ENCODE data around the gene OLIG1. TPM values are rescaled to one million over a fixed set of nuclear protein-coding genes. Genes with fewer than 3 reads are reported as not detected.
A peak's percentile ranks its signal among the peaks of the same experiment; 100 is the strongest.

The OLIG1 gene
- total and polyA plus RNA-seq, 10 of the 15 experiments (the other 5 are each of a cell fraction or from before 2014, with no cell fraction given): not detected

DNA sequence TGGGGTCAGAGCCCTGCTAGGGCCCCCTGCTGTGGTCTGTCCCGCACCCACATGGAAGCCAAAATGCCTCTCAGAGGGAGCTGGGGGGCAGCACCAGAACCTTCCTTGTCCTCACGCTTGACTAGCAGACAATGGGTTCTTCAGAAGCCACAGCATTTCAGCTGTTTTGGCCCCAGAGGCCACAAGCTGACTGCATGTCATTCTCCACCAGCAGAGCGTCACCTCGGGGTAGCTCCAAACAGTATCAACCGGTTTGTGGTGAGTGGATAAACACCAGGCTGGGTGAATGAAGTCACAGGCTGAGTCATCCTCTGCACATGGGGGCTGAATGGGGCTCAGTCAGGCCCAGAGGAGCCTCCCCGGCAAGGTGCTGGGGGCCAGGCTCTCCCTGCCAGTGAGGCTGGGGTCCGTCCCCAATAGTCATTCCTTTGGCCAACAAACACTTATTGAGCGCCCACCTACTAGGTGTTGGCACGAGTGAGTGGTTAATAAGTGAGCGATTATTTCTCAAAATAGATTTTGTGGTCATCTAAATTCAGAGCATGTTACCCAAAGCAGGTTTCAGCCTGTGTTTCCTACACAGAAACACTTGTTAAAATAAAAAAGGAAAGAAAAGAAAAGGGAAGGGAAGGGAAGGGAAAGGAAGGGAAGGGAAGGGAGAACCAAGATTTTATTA, 9.1 kb downstream of the OLIG1 start (continued):
- TF ChIP-seq TCF7 (IDR thresholded peaks at IDR 0.05; ENCODE audit: borderline replicate concordance): no peak
- TF ChIP-seq, protein P1, sequence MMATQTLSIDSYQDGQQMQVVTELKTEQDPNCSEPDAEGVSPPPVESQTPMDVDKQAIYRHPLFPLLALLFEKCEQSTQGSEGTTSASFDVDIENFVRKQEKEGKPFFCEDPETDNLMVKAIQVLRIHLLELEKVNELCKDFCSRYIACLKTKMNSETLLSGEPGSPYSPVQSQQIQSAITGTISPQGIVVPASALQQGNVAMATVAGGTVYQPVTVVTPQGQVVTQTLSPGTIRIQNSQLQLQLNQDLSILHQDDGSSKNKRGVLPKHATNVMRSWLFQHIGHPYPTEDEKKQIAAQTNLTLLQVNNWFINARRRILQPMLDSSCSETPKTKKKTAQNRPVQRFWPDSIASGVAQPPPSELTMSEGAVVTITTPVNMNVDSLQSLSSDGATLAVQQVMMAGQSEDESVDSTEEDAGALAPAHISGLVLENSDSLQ (IDR thresholded peaks at IDR 0.05): peak; percentile 83
- TF ChIP-seq, protein P2, sequence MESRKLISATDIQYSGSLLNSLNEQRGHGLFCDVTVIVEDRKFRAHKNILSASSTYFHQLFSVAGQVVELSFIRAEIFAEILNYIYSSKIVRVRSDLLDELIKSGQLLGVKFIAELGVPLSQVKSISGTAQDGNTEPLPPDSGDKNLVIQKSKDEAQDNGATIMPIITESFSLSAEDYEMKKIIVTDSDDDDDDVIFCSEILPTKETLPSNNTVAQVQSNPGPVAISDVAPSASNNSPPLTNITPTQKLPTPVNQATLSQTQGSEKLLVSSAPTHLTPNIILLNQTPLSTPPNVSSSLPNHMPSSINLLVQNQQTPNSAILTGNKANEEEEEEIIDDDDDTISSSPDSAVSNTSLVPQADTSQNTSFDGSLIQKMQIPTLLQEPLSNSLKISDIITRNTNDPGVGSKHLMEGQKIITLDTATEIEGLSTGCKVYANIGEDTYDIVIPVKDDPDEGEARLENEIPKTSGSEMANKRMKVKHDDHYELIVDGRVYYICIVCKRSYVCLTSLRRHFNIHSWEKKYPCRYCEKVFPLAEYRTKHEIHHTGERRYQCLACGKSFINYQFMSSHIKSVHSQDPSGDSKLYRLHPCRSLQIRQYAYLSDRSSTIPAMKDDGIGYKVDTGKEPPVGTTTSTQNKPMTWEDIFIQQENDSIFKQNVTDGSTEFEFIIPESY (IDR thresholded peaks at IDR 0.05): no peak
- peak; percentile 65 for TF ChIP-seq TCF12 (IDR thresholded peaks at IDR 0.05; ENCODE audit: low read depth, low read length)
- TF ChIP-seq RAD51 (IDR thresholded peaks at IDR 0.05): peak; percentile 38
- peak; percentile 88; the same call in 1 of the 2 replicates for TF ChIP-seq JUND (IDR thresholded peaks at IDR 0.05; ENCODE audit: low read depth, low read length)
- TF ChIP-seq STAT1 (conservative IDR thresholded peaks at IDR 0.05): 0 out of 2 replicates have a peak, but pooled peaks have one; percentile 13
- TF ChIP-seq HDAC6 (IDR thresholded peaks at IDR 0.05; ENCODE audit: unreplicated experiment): no peak
- TF ChIP-seq KAT2A (conservative IDR thresholded peaks at IDR 0.05; ENCODE audit: control insufficient read depth, low read depth, low read length): no peak
- TF ChIP-seq ZNF217 (IDR thresholded peaks at IDR 0.05): peak; percentile 59
- TF ChIP-seq POLR2AphosphoS5 (IDR thresholded peaks at IDR 0.05; ENCODE audit: low read length): no peak
- TF ChIP-seq IRF4 (IDR thresholded peaks at IDR 0.05; ENCODE audit: low read depth, low read length): peak; percentile 79
- TF ChIP-seq GATAD2B (conservative IDR thresholded peaks at IDR 0.05; ENCODE audit: low read depth): peak; percentile 94
- peak; percentile 96 for TF ChIP-seq IKZF1 (conservative IDR thresholded peaks at IDR 0.05)
- TF ChIP-seq, protein P3, sequence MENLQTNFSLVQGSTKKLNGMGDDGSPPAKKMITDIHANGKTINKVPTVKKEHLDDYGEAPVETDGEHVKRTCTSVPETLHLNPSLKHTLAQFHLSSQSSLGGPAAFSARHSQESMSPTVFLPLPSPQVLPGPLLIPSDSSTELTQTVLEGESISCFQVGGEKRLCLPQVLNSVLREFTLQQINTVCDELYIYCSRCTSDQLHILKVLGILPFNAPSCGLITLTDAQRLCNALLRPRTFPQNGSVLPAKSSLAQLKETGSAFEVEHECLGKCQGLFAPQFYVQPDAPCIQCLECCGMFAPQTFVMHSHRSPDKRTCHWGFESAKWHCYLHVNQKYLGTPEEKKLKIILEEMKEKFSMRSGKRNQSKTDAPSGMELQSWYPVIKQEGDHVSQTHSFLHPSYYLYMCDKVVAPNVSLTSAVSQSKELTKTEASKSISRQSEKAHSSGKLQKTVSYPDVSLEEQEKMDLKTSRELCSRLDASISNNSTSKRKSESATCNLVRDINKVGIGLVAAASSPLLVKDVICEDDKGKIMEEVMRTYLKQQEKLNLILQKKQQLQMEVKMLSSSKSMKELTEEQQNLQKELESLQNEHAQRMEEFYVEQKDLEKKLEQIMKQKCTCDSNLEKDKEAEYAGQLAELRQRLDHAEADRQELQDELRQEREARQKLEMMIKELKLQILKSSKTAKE (IDR thresholded peaks at IDR 0.05; ENCODE audit: low read depth, poor library complexity, severe bottlenecking): peak; percentile 88
- TF ChIP-seq, protein P4, sequence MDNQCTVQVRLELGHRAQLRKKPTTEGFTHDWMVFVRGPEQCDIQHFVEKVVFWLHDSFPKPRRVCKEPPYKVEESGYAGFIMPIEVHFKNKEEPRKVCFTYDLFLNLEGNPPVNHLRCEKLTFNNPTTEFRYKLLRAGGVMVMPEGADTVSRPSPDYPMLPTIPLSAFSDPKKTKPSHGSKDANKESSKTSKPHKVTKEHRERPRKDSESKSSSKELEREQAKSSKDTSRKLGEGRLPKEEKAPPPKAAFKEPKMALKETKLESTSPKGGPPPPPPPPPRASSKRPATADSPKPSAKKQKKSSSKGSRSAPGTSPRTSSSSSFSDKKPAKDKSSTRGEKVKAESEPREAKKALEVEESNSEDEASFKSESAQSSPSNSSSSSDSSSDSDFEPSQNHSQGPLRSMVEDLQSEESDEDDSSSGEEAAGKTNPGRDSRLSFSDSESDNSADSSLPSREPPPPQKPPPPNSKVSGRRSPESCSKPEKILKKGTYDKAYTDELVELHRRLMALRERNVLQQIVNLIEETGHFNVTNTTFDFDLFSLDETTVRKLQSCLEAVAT (IDR thresholded peaks at IDR 0.05): peak; percentile 95
- TF ChIP-seq RCOR1 (conservative IDR thresholded peaks at IDR 0.05; ENCODE audit: low read depth, low read length): 0 out of 2 replicates have a peak, but pooled peaks have one; percentile 21
- TF ChIP-seq, protein P5, sequence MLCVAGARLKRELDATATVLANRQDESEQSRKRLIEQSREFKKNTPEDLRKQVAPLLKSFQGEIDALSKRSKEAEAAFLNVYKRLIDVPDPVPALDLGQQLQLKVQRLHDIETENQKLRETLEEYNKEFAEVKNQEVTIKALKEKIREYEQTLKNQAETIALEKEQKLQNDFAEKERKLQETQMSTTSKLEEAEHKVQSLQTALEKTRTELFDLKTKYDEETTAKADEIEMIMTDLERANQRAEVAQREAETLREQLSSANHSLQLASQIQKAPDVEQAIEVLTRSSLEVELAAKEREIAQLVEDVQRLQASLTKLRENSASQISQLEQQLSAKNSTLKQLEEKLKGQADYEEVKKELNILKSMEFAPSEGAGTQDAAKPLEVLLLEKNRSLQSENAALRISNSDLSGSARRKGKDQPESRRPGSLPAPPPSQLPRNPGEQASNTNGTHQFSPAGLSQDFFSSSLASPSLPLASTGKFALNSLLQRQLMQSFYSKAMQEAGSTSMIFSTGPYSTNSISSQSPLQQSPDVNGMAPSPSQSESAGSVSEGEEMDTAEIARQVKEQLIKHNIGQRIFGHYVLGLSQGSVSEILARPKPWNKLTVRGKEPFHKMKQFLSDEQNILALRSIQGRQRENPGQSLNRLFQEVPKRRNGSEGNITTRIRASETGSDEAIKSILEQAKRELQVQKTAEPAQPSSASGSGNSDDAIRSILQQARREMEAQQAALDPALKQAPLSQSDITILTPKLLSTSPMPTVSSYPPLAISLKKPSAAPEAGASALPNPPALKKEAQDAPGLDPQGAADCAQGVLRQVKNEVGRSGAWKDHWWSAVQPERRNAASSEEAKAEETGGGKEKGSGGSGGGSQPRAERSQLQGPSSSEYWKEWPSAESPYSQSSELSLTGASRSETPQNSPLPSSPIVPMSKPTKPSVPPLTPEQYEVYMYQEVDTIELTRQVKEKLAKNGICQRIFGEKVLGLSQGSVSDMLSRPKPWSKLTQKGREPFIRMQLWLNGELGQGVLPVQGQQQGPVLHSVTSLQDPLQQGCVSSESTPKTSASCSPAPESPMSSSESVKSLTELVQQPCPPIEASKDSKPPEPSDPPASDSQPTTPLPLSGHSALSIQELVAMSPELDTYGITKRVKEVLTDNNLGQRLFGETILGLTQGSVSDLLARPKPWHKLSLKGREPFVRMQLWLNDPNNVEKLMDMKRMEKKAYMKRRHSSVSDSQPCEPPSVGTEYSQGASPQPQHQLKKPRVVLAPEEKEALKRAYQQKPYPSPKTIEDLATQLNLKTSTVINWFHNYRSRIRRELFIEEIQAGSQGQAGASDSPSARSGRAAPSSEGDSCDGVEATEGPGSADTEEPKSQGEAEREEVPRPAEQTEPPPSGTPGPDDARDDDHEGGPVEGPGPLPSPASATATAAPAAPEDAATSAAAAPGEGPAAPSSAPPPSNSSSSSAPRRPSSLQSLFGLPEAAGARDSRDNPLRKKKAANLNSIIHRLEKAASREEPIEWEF (IDR thresholded peaks at IDR 0.05; ENCODE audit: insufficient replicate concordance, low read depth, low read length): peak; percentile 41
